HG02973 (cell line): ENCODE measurements around the gene TNFRSF18.
A peak's percentile ranks its signal among the peaks of the same experiment; 100 is the strongest.

ENCODE experiments used
- ATAC-seq: cut with Tn5 transposase; IDR thresholded peaks from one replicate; pipeline ENCODE4 v1.9.1; 2021; ENCODE audit warnings: moderate library complexity; ENCODE audit not compliant: unreplicated experiment

TNFRSF18 gene

DNA sequence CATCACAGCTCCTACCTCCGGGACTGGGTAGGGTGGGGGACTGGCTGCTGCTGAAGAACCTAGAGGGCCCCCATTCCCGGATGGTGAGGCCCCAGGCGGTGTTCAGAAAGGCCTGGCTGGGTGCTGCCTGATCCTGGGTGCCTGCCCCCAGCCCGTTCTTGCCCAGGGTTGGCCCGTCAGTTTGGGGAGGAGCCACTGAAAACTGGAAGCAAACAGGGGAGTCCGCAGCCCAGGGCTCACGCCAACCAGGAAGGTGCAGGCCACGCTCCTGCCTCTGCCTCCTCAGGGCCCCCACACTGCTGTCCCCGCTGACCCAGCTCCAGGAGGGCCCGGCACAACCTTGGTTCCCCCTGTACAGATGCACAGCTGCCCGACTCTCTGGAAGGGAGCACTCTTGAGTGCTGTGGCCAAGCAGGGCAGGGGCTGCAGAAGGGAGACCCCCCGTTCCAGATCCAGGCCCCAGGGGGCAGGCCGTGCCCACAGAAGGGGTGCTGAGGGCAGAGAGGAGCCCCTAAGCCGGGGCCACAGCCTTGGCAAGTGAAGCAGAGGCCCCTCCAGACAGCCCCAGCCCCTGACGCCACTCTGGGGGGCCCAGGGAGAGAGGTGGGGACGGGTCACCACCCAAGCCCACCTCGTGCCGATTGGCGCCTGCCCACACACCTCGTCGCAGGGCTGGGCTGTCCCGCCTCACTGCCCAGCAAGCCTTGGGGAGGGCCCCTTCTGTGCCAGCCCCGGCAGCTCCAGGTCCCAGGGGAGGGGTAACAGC, 34.6 kb upstream of the TNFRSF18 start:
- no peak for ATAC-seq

DNA sequence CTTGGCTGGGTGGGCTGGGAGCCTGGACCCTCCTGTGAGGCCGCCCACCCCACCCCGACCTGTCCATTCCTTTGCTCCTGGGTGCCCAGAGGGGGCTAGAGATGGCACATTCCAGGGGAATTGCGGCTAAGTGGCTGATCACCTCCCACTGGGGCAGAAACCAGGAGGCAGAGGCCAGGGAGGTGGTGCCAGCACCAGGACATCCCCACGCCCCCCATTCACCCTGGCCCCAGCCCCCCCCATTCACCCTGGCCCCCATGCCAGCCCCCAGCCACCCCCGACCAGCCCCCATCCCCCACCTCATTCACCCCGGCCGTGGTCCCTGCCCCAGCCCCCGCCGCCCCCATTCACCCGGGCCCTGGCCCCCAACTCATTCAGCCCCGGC, 33.9 kb upstream of the TNFRSF18 start:
- ATAC-seq: no peak

DNA sequence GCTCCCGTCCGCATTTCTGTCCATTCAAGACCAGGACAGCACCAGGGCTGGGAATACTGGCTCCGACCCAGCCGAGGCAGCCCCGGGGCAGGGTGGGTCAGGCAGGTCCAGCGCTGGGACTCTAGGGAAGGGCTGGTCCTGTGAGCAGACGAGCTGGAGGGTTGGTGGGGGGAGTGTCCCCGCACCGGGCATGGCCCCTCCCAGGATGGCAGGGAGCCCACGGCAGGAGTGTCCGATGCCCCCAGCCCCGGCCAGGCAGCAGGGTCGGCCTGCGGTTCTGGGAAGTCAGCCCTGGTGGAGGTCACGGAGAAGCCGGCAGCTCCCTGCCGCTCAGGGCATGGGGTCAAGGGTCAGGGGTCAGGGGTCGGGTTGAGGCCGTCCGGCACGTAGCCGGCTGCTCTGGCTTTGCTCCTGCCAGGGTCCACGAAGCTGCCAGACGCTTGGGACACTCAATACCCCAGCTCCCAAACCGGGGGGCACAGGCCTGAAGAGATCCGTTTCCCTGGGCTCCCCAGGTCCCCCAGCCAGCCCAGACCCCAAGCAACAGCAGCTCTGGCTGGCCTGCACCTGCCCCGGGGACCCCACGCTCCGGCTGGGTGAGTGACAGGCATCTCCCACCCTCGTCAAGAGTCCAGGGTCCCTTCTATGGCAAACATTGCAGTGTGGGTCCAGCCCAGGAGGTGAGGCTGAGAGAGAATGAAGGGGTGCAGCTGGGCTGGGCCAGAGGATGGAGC, 33.4 kb upstream of the TNFRSF18 start:
- ATAC-seq: no peak

DNA sequence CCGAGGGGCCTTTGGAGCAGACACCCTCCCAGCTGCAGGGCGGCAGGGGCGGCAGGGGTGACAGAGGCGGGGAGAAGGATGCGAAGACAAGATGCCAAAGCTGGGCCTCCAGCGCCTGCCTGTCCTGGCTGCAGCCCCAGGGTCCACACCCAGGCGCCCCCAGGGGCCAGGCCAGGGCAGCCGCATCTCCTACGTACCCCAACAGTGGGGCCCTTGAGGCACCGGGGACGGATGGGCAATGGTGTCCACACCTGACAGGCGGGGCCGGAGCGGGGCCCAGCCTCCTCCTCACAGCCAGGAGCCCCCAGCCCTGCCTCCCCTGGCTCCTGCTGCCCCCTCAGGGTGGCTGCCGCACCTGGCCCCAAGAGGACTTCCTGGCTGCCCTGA, 32.8 kb upstream of the TNFRSF18 start:
- ATAC-seq: no peak

DNA sequence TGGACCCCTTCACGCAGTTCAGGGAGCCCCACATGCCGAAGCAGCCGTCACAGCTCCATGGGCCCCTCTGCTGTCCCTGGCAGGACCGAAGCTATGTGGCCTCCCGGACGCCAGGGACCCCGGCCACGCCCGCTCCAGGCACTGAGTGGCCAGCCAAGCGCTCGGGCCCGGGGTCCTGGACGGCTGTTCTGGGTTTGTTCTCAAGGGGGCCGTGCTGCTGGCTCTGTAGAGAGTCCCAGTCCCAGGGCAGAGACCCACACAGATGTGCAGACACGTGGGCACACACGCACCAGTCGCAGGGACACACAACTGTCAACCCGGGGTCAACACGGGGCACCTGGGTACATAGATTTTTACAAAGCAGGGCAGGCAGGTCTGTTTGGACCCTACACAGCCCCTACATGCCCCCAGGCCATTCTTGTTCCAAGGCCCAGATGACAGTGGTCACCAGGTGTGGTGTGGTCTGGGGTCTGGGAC, 32.3 kb upstream of the TNFRSF18 start:
- no peak for ATAC-seq

DNA sequence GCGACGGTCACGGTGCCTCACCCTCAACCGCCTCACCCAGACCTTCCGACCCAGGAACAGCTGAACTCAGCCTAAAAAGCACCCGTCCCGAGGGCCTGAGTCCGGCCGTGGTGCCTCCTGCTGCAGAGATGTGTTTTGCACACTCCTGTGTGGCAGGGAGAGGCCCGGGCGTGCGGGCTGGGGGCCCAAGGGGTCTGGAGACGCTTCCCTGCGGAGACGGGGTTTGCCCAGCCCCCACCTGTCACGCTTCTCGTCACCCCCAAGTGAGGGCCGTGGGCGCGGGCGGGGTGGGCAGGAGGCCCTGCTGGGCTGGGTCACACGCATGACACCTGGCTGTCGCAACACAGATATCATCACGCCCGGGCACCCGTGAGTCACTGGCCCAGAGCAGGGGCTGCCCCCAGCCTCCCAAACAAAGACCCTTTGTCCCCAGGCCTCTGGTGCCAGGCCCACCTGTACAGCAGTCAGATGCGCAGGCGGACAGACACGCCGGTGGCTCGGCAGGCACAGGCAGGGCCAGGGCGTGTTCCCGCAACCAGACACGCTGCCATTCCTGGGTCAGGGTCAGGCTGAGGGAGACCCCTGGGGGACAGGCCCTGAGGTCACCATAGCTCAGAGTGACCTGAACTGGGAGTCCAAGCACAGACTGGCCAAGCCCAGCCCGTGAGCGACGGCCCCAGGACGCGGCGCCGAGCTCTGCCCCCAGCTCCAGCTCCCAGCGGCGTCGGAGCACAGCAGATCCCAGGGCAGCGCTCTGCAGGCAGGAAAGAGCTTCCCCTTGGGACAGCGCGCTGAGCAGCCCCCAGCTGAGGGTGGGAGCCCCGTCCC, 31.7 kb upstream of the TNFRSF18 start:
- ATAC-seq: no peak

DNA sequence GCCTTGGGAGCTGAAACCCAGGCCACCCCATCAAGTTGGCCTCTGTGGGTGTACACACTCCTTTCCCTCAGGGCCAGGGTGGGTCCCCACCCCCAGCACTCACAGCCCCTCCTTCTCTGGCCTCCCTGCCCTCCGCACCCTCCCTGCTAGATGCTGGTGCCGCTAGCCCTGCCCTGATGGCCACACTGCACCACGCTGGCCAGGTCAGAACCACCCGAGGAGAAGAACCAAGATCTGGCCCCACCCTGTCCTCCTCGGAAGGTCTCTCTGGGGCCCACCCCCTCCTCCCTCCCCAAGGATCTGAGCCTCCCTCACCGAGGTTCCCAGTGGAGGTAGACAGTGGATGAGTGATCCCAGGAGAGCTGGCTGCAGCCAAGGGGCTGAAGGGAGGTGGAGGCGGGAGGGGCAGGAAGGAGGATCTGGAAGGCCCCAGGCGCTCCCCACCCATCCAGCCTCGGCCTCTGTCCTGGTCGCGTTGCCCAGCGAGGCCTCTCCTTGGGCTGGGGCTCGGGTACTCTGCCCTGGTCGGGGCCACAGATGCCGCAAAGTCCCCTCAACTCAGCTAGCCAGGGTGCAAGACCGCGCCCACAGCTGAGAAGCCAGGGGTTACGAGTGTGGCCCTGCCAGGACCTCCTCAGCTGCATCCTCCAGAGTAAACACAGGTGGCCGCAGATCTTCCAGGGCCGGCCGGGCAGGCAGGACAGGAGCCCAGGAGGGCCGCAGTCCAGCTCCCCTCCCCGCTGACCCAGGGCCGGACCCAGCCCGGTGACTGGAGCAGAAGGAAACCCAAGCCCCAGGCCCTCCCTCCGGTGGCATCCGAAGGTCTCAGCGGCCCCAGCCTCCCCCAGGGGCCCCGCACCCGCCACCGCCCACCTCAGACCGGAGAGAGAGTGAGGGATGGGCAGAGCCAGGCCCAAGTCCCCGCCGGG, 30.8 kb upstream of the TNFRSF18 start:
- ATAC-seq: no peak

DNA sequence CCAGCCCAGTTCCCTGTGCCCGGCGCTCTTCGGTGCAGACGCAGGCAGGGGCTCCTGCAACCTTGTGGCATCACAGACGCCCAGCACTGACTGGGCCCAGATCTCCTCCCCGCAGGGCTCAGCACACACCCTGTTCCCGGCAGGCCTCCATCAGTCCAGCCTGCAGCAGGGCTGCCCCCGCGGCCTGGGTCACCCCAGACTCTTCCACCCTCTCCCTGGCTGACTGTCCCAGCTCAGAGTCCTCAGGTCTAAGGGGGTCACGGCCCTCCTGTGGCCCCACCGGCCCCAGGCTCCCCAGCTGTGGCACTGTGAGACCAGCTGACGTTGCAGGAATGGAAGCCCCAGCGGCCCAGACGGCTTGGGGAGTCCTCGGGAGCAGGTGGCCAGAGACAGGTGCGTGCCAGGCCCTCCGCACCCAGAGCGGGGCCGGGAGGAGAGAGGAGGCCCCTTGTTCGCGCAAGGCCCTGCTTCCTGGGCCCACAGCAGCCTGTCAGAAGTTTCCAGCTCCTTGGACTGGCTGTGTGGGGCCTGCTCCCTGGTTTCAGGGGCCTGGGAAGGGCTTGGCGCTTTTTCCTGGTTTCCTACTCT, 29.9 kb upstream of the TNFRSF18 start:
- ATAC-seq: no peak

DNA sequence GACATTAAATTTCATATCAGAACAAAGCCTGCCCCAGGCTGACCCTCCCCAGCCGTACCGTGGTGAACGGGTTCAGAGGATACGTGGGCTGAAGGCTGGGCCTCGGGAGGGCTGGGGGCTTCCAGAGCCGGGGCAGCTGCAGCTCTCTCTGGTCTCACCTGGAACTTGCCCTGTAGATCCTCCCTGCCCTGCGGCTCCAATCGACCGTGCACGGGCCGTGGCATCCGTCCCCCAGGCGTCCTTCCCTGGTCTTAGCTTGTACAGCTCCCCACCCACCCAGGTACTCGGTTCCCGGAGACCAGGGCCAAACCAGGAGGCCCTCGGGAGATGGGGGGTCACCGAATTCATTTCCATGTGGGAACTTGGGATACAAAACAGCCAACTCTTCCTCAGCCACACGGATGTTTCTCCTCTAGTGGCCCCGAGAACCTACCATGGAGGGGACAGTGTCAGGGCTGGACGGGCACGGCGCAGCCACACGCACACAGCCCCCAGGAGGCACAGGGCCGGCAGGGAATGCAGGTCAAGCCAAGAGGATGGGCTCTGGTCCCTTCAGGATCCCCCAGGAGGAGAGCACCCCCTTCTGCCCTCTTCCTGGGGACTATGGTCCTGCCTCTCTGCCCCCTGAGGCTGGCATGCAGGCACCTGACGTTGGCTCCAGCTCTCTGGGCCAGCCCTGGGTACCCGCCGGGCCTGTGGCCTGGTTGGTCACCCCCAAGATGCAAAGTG, 28.8 kb upstream of the TNFRSF18 start:
- no peak for ATAC-seq

DNA sequence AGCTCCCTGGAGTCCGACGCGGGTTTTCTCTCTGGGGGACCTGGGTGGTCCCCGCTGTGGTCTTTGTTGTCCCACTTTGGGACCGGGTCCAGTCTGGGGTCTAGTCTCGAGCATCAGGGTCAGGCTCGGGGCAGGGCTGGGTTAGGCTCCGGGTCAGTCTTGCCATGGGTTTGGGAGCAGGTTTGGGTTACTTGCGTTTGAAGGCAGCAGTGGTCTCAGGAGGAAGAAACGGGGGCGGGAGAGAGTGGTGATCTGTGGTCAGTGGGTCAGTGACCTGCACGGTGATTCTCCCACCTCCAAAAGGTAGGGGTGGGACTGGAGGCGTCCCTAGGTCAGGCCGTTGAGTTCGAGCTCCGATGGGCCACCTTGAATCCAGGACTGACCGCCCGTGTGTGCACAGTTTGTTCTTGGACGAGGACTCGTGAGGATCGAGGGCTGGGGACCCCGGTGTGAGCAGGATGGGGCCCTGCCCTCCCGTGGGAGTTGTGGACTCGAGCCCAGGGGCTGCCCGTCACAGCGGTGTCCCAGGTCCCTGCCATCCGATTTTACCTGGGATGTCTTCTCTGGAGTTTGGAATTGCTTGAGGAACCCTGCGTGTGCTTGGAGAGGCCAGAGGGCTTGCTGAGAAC, 27.9 kb upstream of the TNFRSF18 start:
- no peak for ATAC-seq

DNA sequence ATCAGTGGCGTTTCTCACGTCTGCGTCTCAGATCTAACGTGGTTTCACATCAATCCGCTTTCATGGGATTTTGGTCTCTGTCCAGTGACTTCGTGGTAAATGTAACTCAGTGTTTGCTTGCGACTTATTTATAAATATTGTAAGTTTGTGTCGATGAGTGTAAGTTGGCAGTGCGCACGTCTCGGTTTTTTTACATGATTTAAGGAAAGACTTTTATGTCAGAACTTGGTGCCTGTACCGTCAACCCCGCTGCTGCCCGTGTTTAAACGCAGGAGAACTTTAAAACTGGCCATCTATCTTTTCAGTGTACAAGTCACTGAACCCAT, 27.1 kb upstream of the TNFRSF18 start:
- no peak for ATAC-seq

DNA sequence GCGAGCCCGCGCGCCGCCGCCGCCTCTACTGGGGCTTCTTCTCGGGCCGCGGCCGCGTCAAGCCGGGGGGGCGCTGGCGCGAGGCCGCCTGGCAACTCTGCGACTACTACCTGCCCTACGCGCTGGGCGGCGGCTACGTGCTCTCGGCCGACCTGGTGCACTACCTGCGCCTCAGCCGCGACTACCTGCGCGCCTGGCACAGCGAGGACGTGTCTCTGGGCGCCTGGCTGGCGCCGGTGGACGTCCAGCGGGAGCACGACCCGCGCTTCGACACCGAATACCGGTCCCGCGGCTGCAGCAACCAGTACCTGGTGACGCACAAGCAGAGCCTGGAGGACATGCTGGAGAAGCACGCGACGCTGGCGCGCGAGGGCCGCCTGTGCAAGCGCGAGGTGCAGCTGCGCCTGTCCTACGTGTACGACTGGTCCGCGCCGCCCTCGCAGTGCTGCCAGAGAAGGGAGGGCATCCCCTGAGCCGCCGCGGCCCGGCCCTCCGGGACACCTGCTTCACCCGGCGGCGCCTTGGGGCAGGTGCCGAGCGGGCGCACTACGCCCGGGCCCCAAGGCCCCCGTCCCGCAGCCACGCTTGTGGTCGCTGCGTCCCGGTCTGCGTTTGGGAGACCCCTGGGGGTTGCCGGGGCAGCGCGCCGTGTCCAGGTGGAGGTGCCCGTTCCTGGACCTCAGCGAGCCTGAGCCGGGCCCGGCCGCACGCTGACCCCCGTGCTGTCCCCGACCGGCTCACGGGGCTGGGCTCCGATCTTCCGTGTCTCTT, 26.6 kb upstream of the TNFRSF18 start:
- no peak for ATAC-seq

DNA sequence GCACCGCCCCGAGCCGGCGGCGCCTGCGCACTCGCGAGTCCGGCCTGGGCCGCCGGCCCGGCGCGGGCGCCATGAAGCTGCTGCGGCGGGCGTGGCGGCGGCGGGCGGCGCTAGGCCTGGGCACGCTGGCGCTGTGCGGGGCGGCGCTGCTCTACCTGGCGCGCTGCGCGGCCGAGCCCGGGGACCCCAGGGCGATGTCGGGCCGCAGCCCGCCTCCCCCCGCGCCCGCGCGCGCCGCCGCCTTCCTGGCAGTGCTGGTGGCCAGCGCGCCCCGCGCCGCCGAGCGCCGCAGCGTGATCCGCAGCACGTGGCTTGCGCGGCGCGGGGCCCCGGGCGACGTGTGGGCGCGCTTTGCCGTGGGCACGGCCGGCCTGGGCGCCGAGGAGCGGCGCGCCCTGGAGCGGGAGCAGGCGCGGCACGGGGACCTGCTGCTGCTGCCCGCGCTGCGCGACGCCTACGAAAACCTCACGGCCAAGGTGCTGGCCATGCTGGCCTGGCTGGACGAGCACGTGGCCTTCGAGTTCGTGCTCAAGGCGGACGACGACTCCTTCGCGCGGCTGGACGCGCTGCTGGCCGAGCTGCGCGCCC, 25.9 kb upstream of the TNFRSF18 start, which contains the start of gene B3GALT6:
B3GALT6 (plus strand) TSS at position 30 of the 588 bp plus-strand sequence; CDS start at position 72, 42 bp downstream.
- no peak for ATAC-seq

DNA sequence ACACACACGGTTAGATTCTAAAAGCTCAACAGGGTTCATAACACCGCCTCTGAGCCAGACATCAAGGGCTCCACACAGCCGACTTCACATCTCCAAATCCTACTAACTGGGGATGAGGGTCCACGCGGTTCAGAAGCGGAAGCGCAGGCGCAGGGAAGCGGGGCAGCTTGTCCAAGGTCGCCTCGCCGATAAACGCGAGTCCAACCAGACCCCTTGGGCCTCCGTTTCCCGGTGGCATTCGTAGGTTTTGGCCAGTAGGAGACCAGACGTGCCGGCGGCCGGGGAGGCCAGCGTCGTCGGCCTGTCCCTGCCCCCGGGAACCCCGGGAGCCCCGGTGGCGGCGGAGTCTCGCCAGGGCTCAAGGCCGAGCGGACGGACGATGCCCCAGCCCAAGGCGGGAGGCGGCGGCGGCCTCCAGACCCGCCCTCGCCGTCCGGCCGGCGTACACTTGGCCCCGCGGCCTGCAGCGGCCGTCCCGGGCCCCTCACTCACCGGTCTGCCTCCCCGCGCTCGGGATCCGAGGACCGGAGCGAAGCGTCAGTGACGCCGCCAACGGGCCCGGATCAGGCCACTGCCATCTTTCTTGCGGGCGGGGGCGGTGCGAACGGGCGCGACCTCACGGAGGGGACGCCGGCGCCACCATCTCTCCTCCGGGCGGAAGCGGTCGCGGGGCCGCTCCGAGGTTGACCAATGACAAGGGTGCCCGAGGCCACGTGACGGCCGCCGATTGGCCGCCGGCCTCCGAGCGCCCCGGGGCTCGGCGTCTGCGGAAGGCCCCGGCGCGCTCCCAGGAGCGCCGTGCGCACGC, 25.2 kb upstream of the TNFRSF18 start, which contains the start of gene SDF4:
SDF4 (minus strand) TSS at position 602 of the 808 bp plus-strand sequence. CDS start 3,229 bp downstream, outside the sequence.
- ATAC-seq: peak; percentile 78

DNA sequence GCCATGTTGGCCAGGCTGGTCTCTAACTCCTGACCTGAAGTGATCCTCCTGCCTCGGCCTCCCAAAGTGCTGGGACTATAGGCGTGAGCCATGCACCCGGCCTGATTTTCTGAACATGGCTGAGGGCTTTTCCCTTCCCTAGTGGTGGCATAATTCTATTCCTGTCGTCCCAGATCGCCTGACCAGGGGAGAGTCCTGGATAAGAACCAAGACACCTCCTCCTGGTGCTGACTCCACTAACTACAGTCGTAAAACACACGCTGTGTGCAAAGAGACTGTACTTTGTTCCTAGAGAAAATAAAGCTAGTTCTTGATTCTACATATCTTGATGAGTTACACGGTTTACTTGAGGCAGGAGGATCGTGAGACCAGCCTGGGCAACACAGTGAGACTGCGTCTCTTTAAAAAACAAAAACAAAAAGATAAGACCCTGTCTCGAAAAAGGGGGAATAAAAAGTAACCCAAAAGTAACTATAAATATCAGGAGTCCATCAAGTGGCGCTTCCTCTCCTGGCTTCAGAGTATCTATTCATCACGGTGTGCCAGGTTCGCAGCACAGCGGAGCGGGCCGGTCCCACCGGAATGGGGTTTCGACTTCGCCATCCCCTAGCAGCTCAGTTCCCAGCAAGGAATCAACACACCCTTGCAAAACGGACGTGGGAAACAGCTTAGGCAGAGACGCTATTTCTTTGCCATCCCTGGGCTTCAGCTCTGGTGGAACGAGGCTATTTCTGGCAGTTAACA, 24.4 kb upstream of the TNFRSF18 start:
- no peak for ATAC-seq

DNA sequence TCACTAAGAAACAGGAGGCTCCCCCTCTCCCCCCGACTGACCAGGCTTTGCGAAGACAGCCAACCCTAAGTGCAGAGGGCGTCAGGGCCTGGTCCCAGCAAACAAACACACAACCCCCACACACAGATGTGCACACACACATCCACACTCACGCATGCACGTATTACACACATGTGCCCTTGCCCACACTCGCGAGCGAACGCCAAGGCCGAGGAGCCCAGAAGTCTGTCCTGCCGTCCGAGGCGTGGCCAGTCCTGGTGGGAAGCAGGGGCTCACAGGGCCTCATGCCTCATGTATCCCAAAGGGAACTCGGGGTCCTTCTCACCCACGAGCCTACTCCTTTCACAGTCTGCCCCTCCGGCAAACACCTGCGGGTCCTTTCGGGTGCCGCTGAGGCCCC, 23.4 kb upstream of the TNFRSF18 start:
- ATAC-seq: no peak
